Hepatocyte (in vitro differentiated cells): ENCODE data around the gene PLD2.

Experiments used
- CTCF ChIP-seq: fragments of 200-600 bp; sonication (generic); IDR thresholded peaks from 2 replicates; pipeline ENCODE4 v1.5.1; 2016; ENCODE audit warnings: antibody characterized with exemption, mild to moderate bottlenecking; ENCODE audit not compliant: poor library complexity
- EZH2 ChIP-seq: fragments of 200-600 bp; sonication (generic); IDR thresholded peaks from 2 replicates; pipeline ENCODE4 v1.6.1; 2016; ENCODE audit warnings: antibody characterized with exemption, mild to moderate bottlenecking, borderline replicate concordance

- TF ChIP-seq CTCF (no peak), EZH2 (no peak)
These were observed 51.3 kb downstream of the PLD2 start for GRCh38 chr17:4858068-4858881.
